Activated CD8-positive, alpha-beta T cell treated with anti-CD3 and anti-CD28 coated beads for 36 hours (primary cell): ENCODE data around the gene FGF18. TPM values are rescaled to one million over a fixed set of nuclear protein-coding genes. Genes with fewer than 3 reads are reported as not detected.
"Not testable (repeated sequence)": the region's sequence is repeated elsewhere in the genome, so short reads cannot be mapped to it uniquely, and the experiment has no call there.

Experiments used
- ATAC-seq: fragments of 200-7000 bp; cut with Tn5 transposase; one replicate; pipeline ENCODE4 v1.10.0; 2021; ENCODE audit warnings: mild to moderate bottlenecking, moderate library complexity
- CTCF ChIA-PET: fragments of 350-600 bp; sonication (Branson Sonifier 250); formaldehyde crosslinking; loops from one replicate; lab custom pipeline; 2021; ENCODE audit warnings: antibody characterized with exemption; lab: Charles Lee
- POLR2A ChIA-PET: fragments of 350-600 bp; sonication (Branson Sonifier 250); formaldehyde crosslinking; loops from one replicate; lab custom pipeline; 2021; ENCODE audit warnings: antibody characterized with exemption; lab: Charles Lee
- DNase-seq: peaks from one replicate; pipeline ENCODE4 v3.0.0-alpha.2; 2020
- H3K27ac Mint-ChIP-seq: one replicate; pipeline ENCODE4 v1.8.0; 2021; ENCODE audit warnings: mild to moderate bottlenecking, mixed read lengths
- H3K27me3 Mint-ChIP-seq: one replicate; pipeline ENCODE4 v1.8.0; 2021; ENCODE audit warnings: mixed read lengths
- H3K36me3 Mint-ChIP-seq: one replicate; pipeline ENCODE4 v1.8.0; 2021; ENCODE audit warnings: low read depth, mixed read lengths
- H3K4me1 Mint-ChIP-seq: one replicate; pipeline ENCODE4 v1.8.0; 2021; ENCODE audit warnings: low read depth, mixed read lengths
- H3K4me3 Mint-ChIP-seq: one replicate; pipeline ENCODE4 v1.8.0; 2021; ENCODE audit warnings: mild to moderate bottlenecking, moderate library complexity, mixed read lengths
- H3K9me3 Mint-ChIP-seq: one replicate; pipeline ENCODE4 v1.8.0; 2021; ENCODE audit warnings: mixed read lengths
- CTCF ChIP-seq: fragments of 200-600 bp; IDR thresholded peaks from one replicate; pipeline ENCODE4 v1.8.0; 2022; ENCODE audit warnings: antibody characterized with exemption, mild to moderate bottlenecking
- intact Hi-C: fragments of 100-400 bp; cut with micrococcal nuclease; formaldehyde crosslinking; loops from one replicate; pipeline ENCODE4 v1.10.0; 2022
- total RNA-seq, 2 experiments: library from RNA; stranded (reverse); gene quantifications; one replicate each; pipeline ENCODE4 v1.2.3, GENCODE V29; 2021

FGF18 gene
- total RNA-seq, 2 experiments from 2014 or later = 0.18 TPM; not detected in 1

- Mint-ChIP-seq H3K9me3 (no peaks in the 10 kb centered on the region), H3K4me3 (peak overlapping the region; percentile 5), H3K27ac (peak overlapping the region; percentile 49), H3K36me3 (peaks cover 92% of the 10 kb centered on the region), H3K4me1 (peaks cover 74% of the 10 kb centered on the region), H3K27me3 (no peaks in the 10 kb centered on the region)
- TF ChIP-seq CTCF = no peak
- DNase-seq (no peak), ATAC-seq (no peak)
- intact Hi-C loops = no loop called here
- POLR2A ChIA-PET = interaction anchor here (1.6 to 10.5 kb wide), 2 partner anchors 8 to 15 kb away, joined by 9 to 162 read pairs; no protein-coding TSS in a partner anchor
- CTCF ChIA-PET = no interaction called here
These were observed 24.4 kb upstream of the FGF18 start for GRCh38 chr5:171395042-171395441.

- Mint-ChIP-seq H3K4me3 (peak overlapping the region; percentile 50), H3K36me3 (peaks cover 92% of the 10 kb centered on the region), H3K4me1 (peaks cover 70% of the 10 kb centered on the region), H3K27ac (peak overlapping the region; percentile 59)
- DNase-seq, H3K9me3 Mint-ChIP-seq, intact Hi-C loops, ATAC-seq, H3K27me3 Mint-ChIP-seq: not testable (repeated sequence)
- ChIA-PET CTCF (interaction anchor here (0.8 kb wide), 1 partner anchor 9 kb away, joined by 4 read pairs; no protein-coding TSS in a partner anchor), POLR2A (interaction anchor here (1.9 to 10.5 kb wide), 2 partner anchors 8 to 13 kb away, joined by 8 to 162 read pairs; no protein-coding TSS in a partner anchor)
These were observed 22.9 kb upstream of the FGF18 start for GRCh38 chr5:171396583-171396982.

- H3K27me3 Mint-ChIP-seq = no peaks in the 10 kb centered on the region
- POLR2A ChIA-PET = interaction anchor here (0.7 to 10.5 kb wide), 4 partner anchors 9 to 58 kb away, joined by 3 to 162 read pairs (median 47); partner anchors contain the start of gene NPM1
- H3K36me3 Mint-ChIP-seq = peaks cover 91% of the 10 kb centered on the region
- peaks cover 68% of the 10 kb centered on the region for H3K4me1 Mint-ChIP-seq
- peak overlapping the region; percentile 59 for H3K27ac Mint-ChIP-seq
- no peaks in the 10 kb centered on the region for H3K9me3 Mint-ChIP-seq
- H3K4me3 Mint-ChIP-seq = peak overlapping the region; percentile 50
- CTCF ChIA-PET = no interaction called here
- ATAC-seq (no peak), DNase-seq (no peak)
- intact Hi-C loops = no loop called here
- no peak for TF ChIP-seq CTCF
These were observed 22.3 kb upstream of the FGF18 start for GRCh38 chr5:171397190-171397589.

GRCh38 chr5:171397599-171397998, 21.8 kb upstream of the FGF18 start:
- Mint-ChIP-seq H3K4me1 (peaks cover 65% of the 10 kb centered on the region), H3K4me3 (peak overlapping the region; percentile 50), H3K36me3 (peaks cover 87% of the 10 kb centered on the region), H3K27me3 (no peaks in the 10 kb centered on the region), H3K27ac (no peak overlapping the region), H3K9me3 (no peaks in the 10 kb centered on the region)
- CTCF ChIA-PET = no interaction called here
- TF ChIP-seq CTCF = no peak
- ATAC-seq (no peak), DNase-seq (no peak)
- intact Hi-C loops = no loop called here
- POLR2A ChIA-PET = interaction anchor here (0.7 to 10.5 kb wide), 3 partner anchors 10 to 59 kb away, joined by 3 to 162 read pairs (median 86); partner anchors contain the start of gene NPM1

- CTCF ChIA-PET, H3K27me3 Mint-ChIP-seq, H3K27ac Mint-ChIP-seq, H3K4me3 Mint-ChIP-seq, intact Hi-C loops, H3K9me3 Mint-ChIP-seq, ATAC-seq, DNase-seq: not testable (repeated sequence)
- Mint-ChIP-seq H3K36me3 (peaks cover 78% of the 10 kb centered on the region), H3K4me1 (peaks cover 57% of the 10 kb centered on the region)
- POLR2A ChIA-PET = interaction anchor here (4.8 to 10.5 kb wide), 2 partner anchors 11 kb away, joined by 86 to 162 read pairs; partner anchors contain the start of gene NPM1
These were observed 20.8 kb upstream of the FGF18 start for GRCh38 chr5:171398660-171399059.

GRCh38 chr5:171400169-171400568, 19.3 kb upstream of the FGF18 start:
- ATAC-seq (no peak), DNase-seq (no peak)
- peak overlapping the region; percentile 1 for H3K4me3 Mint-ChIP-seq
- intact Hi-C loops = no loop called here
- POLR2A ChIA-PET = interaction anchor here (1.1 to 10.5 kb wide), 4 partner anchors 8 to 12 kb away, joined by 3 to 162 read pairs (median 53); partner anchors contain the start of gene NPM1
- H3K27ac Mint-ChIP-seq = peak overlapping the region; percentile 27
- no peaks in the 10 kb centered on the region for H3K9me3 Mint-ChIP-seq
- no peak for TF ChIP-seq CTCF
- peaks cover 48% of the 10 kb centered on the region for H3K4me1 Mint-ChIP-seq
- CTCF ChIA-PET = interaction anchor here (0.9 to 1.5 kb wide), 2 partner anchors 12 to 18 kb away, joined by 4 read pairs; no protein-coding TSS in a partner anchor
- no peaks in the 10 kb centered on the region for H3K27me3 Mint-ChIP-seq
- H3K36me3 Mint-ChIP-seq = peaks cover 70% of the 10 kb centered on the region
